ENCODE measurements around the gene FAM98A.

The FAM98A gene

DNA sequence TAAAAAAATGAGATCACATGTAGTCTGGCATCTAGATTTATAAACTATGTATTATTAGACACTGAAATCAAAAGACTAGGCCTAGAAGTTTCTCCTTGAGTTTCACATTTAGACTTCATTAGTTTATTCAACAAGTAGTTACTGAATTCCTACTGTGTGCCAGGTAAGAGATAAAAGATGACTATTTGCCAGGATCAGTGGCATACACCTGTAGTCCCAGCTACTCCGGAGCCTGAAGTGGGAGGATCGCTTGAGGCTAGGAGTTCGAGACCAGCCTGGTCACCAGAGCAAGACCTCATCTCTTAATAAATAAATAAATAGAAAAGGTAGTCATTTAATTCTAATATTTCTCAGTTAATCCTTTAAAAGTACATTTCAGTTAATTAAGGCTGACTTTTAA lies 2.1 kb downstream of the FAM98A start:
- DNase-seq (ENCODE audit: low read depth in 2 of 2) = no peak

GRCh38 chr2:33595385-33595784 lies 3.7 kb downstream of the FAM98A start:
- DNase-seq (ENCODE audit: low read depth in 2 of 2) = no peak

DNA sequence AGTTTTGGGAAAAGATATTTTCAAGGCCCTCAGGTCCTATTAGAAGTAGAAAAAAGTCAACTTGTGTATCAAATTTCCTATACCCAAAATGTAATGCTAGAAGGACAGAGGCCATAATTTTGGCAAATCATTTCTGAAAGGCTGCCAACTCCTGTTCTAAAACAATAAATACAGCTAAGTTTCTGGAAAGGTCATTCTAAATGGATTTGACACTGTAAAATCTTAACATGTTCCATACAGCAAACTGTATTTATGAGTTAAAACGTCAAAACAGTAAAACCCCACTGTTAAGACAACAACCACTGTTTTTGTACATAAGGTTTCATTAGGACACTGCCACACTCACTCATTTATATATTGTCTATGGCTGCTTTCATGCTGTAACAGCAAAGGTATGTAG lies 9.7 kb downstream of the FAM98A start:
- no peak for DNase-seq (ENCODE audit: low read depth in 2 of 2)

DNA sequence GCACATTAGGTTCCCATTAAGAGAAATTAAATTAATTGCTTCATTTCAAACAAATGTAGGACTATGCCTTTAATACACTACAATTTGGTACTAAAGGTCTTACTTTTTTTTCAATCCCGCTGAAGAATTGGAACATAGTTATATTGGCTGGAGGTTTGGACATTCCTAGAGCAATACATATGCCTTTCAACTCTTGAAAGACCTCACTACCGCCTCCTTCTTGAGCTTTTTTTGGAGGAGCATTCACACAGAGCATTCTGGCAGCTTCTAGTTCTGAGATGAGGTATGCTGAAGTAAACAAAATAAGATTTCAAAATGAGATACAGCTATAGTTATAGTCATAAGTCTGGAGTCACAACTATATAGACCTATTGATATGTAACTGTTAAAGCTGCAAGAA lies 10.9 kb downstream of the FAM98A start:
- no peak for DNase-seq (ENCODE audit: low read depth in 2 of 2)

GRCh38 chr2:33586766-33587165 lies 12.3 kb downstream of the FAM98A start:
- DNase-seq (ENCODE audit: low read depth in 2 of 2) = no peak

DNA sequence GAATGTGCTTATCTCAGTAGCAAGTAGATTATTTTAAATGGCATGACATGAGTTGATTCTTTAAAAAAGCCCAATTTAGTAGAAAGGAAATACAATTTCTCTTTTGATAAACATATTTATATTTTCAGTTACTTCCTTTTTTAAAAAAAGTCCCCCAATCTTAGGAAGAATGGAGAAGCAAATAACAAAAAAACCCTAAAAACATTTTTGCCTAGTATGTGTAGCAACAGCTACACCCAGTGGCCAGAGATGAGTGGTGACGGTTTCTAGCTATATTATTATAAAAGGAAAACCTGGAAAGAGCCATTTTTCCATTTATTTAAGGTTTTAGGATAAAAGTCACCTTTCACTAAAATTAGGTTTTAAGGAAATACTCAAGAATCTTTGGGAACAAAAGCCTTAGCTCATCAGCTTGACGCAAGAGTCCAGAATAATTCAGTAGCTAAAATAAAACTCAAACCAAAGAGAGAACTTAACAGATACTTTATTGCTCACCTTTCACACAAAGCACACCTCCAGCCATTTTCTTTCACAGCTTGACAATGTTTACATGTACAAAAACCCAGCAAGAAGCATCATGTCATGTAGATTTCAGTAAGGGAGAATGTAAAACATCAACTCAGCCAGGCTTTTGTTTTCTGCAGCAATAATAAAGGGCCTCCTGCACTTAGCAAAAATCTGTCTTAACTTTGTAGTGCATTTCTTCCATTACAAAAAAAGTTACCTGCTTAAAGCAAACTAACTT lies 15.7 kb downstream of the FAM98A start:
- DNase-seq (ENCODE audit: low read depth in 2 of 2) = no peak

DNA sequence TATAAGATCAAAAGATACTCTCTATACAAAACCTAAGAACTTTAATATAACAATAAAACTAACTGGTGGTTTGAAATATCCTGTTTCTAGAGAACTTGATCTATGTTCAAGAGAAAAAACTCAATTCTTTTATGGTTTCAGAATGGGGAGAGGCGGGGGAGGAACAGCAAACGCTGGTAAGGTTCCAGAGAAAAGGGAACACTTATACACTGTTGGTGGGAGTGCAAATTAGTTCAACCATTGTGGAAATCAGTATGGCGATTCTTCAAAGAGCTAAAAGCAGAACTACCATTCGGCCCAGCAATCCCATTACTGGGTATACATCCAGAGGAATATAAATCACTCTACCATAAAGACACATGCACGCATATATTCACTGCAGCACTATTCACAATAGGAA lies 17.2 kb downstream of the FAM98A start:
- DNase-seq (ENCODE audit: low read depth in 2 of 2) = no peak

GRCh38 chr2:33579227-33579626 lies 19.9 kb downstream of the FAM98A start:
- DNase-seq (ENCODE audit: low read depth in 2 of 2) = no peak

DNA sequence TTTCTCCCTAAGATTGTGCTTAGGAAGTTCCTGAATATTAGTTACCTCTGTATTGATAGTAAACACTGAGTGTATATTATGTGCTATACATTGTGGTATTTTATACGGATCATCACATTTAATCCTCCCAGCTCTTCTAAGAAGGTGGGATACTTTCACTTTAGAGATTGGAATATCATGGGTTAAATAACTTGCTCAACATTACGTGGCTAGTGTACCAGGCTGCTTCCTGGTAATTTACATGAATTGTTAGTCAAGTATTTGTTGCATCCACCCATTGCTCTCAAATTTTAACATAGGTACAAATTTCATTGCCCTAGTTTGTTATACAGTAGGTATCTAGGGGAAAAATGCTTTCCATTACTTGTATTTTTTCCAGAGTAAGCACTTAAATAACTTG lies 21.4 kb downstream of the FAM98A start:
- DNase-seq (ENCODE audit: low read depth in 2 of 2) = no peak

DNA sequence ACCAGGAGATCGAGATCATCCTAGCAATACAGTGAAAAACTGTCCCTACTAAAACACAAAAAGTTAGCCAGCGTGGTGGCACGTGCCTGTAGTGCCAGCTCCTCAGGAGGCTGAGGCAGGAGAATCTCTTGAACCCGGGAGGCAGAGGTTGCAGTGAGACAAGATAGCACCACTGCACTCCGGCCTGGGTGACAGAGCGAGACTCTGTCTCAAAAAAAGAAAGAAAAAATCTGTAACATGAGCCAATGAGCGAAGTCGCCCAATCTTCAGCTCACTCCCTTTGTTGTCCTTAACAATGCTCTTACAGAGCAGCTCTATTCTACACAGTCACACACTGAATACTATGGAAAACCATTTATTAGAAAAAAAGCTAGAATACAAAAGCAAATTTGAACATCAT lies 22.0 kb downstream of the FAM98A start:
- no peak for DNase-seq (ENCODE audit: low read depth in 2 of 2)

DNA sequence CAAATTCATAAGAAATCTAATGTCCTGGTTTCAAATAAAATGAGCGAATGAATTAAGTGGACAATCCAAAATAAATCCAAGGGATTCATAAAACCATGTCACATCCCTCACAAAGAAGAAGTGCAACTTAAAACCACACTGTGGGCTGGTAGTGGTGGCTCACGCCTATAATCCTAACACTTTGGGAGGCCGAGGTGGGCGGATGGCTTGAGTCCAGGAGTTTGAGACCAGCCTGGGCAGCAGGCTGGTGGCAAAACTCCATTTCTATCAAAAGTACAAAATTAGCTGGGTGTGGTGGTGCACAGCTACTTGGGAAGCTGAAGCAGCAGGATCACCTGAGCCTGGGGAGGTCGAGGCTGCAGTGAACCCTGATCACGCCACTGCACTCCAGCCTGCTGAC lies 25.4 kb downstream of the FAM98A start:
- no peak for DNase-seq (ENCODE audit: low read depth in 2 of 2)

GRCh38 chr2:33570681-33571080 lies 28.4 kb downstream of the FAM98A start:
- DNase-seq (ENCODE audit: low read depth in 2 of 2) = no peak

GRCh38 chr2:33561872-33562271 lies 37.2 kb downstream of the FAM98A start:
- DNase-seq (ENCODE audit: low read depth in 2 of 2) = no peak

- DNase-seq (ENCODE audit: low read depth in 2 of 2) = no peak
Observed at GRCh38 chr2:33560017-33560416, 39.1 kb downstream of the FAM98A start.

- no peak for DNase-seq (ENCODE audit: low read depth in 2 of 2)
Observed at GRCh38 chr2:33559328-33559727, 39.8 kb downstream of the FAM98A start.

DNA sequence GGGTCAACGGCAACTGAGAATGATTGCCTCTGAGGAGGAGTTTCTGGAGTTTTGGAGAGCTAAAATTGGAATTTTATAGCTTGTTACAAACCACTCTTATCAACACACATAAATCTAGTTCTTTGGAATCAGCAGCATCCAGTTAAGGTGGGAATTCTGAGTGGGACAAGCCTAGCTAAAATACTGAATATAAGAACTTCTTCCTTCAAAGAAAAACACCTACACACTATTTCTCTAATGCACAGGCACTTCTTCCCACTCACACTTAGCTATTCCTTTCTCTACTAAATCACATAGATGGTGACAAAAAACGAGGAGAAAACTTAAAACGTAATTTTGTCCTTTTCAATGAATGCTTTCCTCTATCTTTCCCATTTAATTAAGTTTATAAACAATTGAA lies 43.4 kb downstream of the FAM98A start:
- no peak for DNase-seq (ENCODE audit: low read depth in 2 of 2)

DNA sequence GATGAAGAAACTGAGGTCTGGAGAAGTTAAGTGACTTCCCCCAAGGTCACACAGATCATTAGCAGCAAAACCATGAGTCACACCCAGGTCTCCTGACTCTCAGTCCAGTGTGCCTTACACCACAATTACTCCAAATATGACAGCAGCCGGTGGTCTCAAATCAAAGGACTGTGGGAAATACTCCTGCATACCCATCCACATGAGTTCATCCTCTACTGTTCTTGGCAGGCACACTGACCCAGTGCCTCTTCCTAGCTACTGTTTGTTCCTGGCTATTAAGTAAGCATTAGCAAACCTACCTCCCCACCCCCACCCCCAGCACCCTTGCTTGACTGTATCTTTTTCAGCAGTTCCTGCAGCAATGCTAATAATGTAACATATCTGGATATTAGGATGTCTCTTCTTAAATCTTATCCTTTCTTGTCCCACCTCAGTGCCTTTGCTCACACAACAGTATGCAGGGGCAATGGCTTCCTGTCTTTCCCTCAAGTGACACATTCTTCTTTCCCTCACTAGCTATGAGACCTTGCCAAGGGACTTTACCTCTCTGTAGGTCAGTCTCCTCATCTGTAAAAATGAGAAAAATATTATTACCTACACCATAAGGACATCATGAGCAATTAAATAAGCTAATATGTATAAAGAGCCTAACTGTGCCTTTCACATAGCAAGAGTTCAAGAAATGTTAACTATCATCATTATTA lies 46.2 kb downstream of the FAM98A start:
- no peak for DNase-seq (ENCODE audit: low read depth in 2 of 2)

- no peak for DNase-seq (ENCODE audit: low read depth in 2 of 2)
Observed at GRCh38 chr2:33550206-33550605, 48.9 kb downstream of the FAM98A start.

- DNase-seq (ENCODE audit: low read depth in 2 of 2) = no peak
Observed at GRCh38 chr2:33541243-33541642, 57.9 kb downstream of the FAM98A start.

DNA sequence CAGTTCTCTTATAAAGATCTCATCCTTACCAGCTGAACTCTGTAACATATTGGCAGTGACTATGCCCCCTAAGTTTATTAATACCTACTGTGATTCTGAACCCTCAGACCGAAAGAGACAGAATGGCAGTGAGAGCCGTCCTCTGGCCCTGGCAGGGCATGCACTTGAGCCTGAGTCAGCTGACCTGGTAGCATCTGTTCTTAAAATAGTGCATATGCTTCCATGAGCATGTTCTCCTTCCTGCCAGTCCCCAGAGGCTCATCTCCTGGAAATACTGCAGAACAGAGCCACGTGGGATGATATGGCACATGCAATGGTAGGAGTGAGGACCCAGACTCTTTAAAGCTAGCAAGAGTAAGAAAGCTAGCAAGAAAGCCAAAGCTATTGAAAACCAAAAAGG lies 63.7 kb downstream of the FAM98A start:
- no peak for DNase-seq (ENCODE audit: low read depth in 2 of 2)
